COLO668 (cell line): ENCODE results near the gene CASP1.
"Not testable (repeated sequence)": the region's sequence is repeated elsewhere in the genome, so short reads cannot be mapped to it uniquely, and the experiment has no call there.

ENCODE experiments used
- DNase-seq: peaks from one replicate; lab custom pipeline; 2025; ENCODE audit not compliant: unreplicated experiment; lab: John Stamatoyannopoulos, UW

The CASP1 gene

GRCh38 chr11:105034813-105035620 is at the start of gene CASP1:
TSS of gene CASP1 (minus strand) at chr11:105035144. CDS start at chr11:105035113, 31 bp downstream.
- no peak for DNase-seq

- DNase-seq: no peak
Measured at GRCh38 chr11:105081412-105082150, 46.6 kb upstream of the CASP1 start.

- DNase-seq: not testable (repeated sequence)
Measured at GRCh38 chr11:105080171-105080906, 45.4 kb upstream of the CASP1 start.

- DNase-seq: no peak
Measured at GRCh38 chr11:105078283-105078682, 43.3 kb upstream of the CASP1 start.

GRCh38 chr11:105077141-105077790 is 42.3 kb upstream of the CASP1 start:
- DNase-seq: not testable (repeated sequence)

GRCh38 chr11:105074166-105074530 is 39.2 kb upstream of the CASP1 start:
- DNase-seq: no peak

- DNase-seq: no peak
Measured at GRCh38 chr11:105073456-105074165, 38.7 kb upstream of the CASP1 start.

- not testable (repeated sequence) for DNase-seq
Measured at GRCh38 chr11:105072080-105072479, 37.1 kb upstream of the CASP1 start.

GRCh38 chr11:105071089-105071732 is 36.3 kb upstream of the CASP1 start:
- no peak for DNase-seq

- no peak for DNase-seq
Measured at GRCh38 chr11:105070306-105070705, 35.4 kb upstream of the CASP1 start.

- DNase-seq: not testable (repeated sequence)
Measured at GRCh38 chr11:105069749-105070148, 34.8 kb upstream of the CASP1 start.

GRCh38 chr11:105063245-105063941 is 28.4 kb upstream of the CASP1 start:
- DNase-seq: not testable (repeated sequence)

GRCh38 chr11:105057432-105057831 is 22.5 kb upstream of the CASP1 start:
- no peak for DNase-seq

GRCh38 chr11:105056446-105056845 is 21.5 kb upstream of the CASP1 start:
- no peak for DNase-seq

GRCh38 chr11:105054723-105055493 is 20.0 kb upstream of the CASP1 start:
- DNase-seq: no peak

GRCh38 chr11:105052487-105052886 is 17.5 kb upstream of the CASP1 start:
- DNase-seq: no peak

- no peak for DNase-seq
Measured at GRCh38 chr11:105051559-105051958, 16.6 kb upstream of the CASP1 start.

- DNase-seq: no peak
Measured at GRCh38 chr11:105049481-105049880, 14.5 kb upstream of the CASP1 start.
